ENCODE measurements around the gene BBS12. TPM values are rescaled to one million over a fixed set of nuclear protein-coding genes. Genes with fewer than 3 reads are reported as not detected.

Gene BBS12
- 5.8 and 12.7 TPM in 2 replicates for total RNA-seq

GRCh38 chr4:122732329-122733026, at the start of gene BBS12:
Gene BBS12, plus strand, starts transcription at chr4:122732704. Its CDS starts 9,189 bp downstream, at chr4:122741893.

Other genes starting within 250 kb of the BBS12 start
- gene IL21, start 111.6 kb upstream of the BBS12 start, total RNA-seq = not detected in 2 replicates
- 11.5 and 18.3 TPM in 2 replicates for gene FGF2, start 94.1 kb downstream of the BBS12 start, total RNA-seq
- gene NUDT6, start 189.9 kb downstream of the BBS12 start, total RNA-seq = 9.4 and 12.1 TPM in 2 replicates